GM19025 (cell line): ENCODE data around the gene DBF4B.

ENCODE experiments used
- ATAC-seq: cut with Tn5 transposase; IDR thresholded peaks from one replicate; pipeline ENCODE4 v1.9.1; 2021; ENCODE audit warnings: mild to moderate bottlenecking, low read depth, moderate library complexity; ENCODE audit not compliant: unreplicated experiment

Gene DBF4B

DNA sequence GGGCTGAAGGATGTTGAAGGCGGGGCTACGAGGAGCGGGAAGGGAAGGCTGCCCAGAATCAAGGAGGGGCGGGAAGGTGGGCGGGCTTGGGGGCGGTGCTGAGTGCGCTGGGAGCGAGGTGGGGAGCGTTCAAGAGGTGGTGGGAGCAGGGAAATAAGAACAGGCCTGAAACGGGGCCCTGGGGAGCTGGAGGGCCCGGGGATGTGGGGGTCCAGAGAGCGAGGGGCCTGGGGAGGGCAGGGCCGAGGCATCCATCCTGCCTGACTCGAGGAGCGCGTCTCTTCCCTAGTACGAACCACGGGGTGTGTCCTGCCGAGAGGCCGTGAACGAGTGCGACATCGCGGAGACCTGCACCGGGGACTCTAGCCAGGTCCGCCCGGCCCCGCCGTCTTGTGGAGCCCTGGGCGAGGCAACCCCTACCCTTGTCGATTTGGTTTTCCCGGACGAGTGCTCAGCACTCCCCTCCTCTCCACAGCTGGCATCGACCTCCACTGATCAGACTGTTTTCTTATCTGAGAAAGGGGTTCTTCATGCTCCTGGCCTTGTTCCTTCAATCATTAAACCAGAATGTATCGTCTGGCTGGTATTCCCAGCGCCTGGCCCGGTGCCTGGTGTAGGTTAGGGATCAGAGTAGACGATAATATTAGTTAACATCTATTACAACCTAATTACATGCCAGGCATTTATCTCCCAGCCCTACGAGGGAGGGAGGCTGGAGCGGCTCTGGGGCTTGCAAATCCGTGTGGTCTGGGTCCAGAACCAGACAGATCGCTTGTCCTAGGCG is 67.6 kb downstream of the DBF4B start:
- ATAC-seq, result no peak

DNA sequence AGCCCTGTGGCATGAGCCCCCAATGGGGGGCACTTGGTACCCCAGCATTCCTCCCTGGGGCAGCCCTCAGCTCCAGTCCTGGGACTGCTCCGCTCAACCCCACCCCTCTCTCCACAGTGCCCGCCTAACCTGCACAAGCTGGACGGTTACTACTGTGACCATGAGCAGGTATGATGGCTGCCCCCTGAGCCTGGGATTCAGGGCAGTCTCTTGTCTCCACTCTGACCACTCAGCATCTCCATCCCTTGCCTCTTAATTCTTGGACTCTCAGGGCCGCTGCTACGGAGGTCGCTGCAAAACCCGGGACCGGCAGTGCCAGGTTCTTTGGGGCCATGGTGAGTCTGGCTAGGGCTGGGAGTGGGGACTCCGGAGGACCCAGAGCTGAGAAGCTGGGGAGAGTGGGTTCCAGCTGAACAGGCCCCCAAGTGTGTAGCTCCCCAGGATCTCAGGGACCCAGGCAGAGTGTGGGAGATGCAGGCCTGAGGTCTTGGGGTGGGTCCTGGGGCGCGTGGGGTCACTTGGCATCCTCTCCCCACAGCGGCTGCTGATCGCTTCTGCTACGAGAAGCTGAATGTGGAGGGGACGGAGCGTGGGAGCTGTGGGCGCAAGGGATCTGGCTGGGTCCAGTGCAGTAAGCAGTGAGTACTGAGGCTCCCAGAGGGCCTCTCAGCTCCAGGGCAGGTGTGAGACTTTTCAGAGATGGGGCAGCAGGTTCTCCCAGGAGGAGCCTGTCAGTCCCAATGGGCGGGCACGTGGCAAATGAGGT is 68.3 kb downstream of the DBF4B start:
- no peak for ATAC-seq

DNA sequence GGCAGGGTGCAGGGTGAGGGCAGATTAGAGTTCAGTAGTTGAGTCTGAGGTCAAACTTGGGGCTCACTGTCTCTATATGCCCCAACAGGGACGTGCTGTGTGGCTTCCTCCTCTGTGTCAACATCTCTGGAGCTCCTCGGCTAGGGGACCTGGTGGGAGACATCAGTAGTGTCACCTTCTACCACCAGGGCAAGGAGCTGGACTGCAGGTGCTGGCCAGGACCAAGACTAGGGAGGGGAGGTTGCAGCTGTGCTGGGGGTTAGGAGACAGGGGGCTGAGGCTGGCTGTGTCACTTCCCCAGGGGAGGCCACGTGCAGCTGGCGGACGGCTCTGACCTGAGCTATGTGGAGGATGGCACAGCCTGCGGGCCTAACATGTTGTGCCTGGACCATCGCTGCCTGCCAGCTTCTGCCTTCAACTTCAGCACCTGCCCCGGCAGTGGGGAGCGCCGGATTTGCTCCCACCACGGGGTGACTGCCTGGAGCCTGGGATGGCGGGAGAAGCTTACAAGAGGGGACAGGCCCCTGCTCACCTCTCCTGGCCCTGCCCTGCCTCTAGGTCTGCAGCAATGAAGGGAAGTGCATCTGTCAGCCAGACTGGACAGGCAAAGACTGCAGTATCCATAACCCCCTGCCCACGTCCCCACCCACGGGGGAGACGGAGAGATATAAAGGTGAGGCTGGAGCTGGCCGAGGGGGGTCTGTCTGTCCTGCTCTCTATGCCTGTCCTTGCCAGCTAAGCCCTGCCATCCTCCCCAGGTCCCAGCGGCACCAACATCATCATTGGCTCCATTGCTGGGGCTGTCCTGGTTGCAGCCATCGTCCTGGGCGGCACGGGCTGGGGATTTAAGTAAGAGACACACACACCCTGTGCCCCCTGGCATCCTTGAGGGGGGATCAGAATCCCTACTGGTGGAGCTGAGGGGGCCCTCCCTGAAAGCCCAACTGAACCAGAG is 69.2 kb downstream of the DBF4B start:
- ATAC-seq, result no peak

DNA sequence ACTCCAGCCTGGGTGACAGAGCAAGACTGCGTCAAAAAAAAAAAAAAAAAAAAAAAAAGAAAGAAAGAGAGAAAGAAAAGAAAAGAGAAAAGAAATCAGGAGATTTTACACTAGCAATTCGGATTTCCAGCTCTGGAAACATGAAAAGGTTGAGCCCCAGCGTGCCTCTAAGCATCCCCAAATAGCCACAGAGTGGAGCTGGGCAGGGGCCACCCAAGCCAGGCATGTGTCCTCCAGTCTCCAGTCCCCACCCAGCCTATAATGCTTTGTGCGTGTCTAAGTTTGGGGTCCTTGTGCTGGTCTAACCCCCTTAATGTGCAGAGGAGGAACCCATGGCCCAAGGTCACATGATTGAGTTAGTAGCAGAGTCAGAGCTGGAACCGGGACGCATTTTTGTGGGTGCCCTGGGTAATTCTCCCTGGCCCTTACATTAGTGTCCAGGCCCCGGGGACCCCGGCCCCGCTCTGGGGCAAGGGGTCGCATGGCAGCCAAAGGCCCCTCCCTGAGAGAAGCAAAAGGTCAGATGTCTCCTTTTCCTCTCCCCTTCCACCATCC is 70.3 kb downstream of the DBF4B start:
- no peak for ATAC-seq

DNA sequence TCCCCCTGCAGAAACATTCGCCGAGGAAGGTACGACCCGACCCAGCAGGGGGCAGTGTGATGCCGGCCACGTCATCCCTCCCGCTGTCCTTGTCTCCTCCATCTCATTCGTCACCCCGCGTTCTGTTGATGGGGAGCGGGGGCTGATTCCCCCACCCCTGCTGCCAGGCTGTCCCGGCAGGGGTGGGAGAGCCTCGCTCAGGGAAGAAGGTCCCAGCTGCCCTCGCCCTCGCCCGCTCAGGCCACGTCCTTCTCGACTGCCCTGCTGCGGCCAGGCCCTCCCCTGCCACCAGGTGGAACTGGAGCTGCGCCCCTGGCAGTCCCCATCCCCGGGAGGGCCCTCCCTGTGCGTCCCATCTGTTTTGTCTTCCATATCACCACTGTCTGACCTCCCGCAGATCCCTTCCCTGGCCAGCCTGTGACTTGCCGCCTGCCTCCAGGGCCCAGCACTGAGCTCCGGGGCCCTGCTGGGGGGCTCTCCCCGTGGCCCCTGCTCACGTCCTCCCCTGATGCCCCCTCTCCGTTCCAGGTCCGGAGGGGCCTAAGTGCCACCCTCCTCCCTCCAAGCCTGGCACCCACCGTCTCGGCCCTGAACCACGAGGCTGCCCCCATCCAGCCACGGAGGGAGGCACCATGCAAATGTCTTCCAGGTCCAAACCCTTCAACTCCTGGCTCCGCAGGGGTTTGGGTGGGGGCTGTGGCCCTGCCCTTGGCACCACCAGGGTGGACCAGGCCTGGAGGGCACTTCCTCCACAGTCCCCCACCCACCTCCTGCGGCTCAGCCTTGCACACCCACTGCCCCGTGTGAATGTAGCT is 71.0 kb downstream of the DBF4B start:
- no peak for ATAC-seq

DNA sequence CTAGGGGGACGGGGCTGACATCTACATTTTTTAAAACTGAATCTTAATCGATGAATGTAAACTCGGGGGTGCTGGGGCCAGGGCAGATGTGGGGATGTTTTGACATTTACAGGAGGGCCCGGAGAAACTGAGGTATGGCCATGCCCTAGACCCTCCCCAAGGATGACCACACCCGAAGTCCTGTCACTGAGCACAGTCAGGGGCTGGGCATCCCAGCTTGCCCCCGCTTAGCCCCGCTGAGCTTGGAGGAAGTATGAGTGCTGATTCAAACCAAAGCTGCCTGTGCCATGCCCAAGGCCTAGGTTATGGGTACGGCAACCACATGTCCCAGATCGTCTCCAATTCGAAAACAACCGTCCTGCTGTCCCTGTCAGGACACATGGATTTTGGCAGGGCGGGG is 71.7 kb downstream of the DBF4B start:
- ATAC-seq, result no peak

DNA sequence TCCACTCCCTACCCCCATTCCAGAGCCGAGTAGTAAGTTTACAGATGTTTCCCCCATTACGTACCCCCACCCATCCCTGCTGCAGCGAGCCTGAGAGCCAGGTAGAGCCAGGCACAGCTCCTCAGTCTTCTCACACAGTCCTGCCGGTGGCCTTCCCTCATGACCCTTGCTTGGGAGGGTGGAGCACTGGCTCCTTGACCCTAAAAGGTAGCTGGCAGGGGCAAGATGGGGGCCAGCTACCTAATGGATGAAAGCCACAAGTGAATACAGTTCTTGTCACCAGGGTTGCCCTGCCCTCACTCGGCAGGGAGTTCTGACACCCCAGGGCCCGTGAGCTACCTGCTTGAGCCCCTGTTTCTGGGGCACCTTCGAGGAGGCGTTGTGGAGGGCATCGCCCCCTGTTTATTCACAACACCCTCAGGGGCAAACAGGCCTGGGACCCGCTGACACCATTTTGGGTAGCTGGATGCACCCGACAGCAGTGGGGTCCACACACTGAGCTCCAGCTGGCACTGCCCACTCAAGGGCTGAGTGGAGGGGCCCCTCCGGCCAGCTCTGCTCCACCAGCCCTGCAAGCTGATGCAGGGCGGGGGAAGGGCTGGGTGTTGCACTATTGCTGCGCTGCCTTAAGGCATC is 72.5 kb downstream of the DBF4B start:
- no peak for ATAC-seq

DNA sequence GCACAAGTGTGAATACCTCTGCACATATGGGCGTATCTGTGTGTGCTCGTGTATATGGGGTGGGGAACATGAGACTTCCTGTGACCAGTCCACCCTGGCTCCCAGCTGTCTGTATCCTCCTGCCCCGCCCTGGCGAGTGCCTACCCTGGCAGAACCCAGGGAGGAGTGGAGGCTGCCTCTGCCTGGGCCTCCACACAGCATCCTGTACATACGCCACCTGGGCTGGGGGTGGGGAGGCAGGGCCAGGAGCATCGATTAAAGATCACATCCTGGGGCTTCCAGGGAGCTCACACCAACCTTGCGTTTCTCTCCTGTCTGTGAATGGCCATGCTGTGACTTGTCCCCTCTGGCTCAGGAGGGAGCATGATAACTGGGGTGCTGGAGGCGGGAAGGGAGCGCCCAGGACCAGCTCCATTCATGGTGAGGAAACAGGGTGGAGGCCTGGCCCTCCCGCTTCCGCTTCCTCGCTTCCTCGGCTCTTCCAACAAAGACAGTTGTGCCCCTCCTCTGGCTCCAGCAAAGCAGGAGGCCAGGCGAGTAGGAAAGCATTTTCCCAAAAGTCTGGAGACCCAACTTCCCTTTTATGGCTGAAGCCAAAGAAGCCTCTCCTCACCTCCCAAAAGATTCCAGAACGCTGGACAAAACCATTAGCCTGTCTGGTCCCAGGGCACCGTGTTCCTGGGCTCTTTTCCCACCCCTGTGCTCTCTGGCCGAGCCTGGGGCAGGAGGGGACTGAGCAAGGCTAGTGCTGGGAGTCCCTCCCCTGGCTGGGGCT is 73.3 kb downstream of the DBF4B start:
- ATAC-seq, result no peak

DNA sequence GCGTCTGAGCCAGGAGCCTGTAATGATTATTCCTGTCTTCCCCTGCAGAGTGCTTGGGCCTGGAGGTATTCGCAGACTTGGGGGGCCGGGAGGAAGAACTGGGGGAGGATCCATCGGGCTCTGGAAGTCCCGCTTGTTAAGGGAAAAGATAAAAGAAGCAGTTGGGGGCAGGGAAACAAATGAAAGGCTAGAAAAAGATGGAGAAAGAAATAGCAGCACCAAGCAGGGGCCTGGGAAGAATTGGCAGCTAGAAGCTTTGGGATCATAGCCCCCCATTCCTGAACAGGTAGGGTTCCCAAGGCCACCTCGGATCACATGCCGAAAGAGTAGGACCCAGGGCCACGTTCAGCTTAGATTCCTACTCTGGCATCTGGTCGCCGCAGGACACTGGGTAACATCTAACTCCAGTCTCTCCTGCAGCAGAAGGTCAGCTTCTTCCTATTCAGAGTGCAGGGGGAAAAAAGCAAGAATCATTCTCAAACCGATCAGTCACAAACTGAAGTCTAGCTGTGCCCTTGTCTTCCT is 73.9 kb downstream of the DBF4B start:
- no peak for ATAC-seq

DNA sequence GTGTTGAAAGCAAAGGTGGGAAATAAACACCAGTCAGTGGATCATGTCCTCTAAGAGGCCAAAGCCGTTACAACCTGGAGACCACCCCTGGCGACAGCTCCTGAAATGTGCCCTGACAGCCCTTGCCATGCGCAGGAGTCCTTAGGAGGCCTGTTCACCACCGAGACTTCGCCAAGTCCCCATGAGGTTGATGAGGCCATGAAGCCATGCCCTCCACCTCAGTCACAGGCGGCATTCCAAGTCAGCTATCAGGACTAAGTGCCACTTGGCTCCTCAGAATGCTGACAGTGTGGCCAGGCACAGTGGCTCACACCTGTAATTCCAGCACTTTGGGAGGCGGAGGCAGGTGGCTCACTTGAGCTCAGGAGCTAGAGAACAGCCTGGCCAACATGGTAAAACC is 77.5 kb downstream of the DBF4B start:
- ATAC-seq, result no peak

DNA sequence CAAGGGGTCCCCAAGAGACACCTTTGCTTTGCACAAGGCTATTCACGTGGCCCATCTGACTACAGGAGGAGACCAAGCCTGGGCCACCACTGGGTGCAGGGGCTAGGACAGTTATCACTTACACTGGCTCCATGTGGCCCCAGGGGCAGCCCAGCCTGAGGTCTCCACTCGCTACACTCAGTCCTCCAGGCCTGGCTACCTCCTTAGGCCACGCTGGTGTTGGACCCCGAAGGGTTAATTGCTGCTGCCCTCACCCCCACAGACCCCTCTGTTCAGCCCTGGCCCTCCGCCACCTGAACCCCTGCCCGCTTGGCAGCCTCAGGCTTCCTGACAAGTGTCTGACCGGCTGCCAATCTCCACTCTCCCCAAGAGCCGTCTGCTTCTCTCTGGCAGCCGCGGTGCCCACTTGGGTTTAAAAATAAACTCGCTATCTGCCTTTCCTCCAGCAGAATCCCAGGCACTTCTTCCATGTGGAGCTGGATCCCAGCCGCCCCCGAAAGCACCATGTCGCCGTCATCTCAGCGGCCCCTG is 78.2 kb downstream of the DBF4B start:
- ATAC-seq, result no peak

DNA sequence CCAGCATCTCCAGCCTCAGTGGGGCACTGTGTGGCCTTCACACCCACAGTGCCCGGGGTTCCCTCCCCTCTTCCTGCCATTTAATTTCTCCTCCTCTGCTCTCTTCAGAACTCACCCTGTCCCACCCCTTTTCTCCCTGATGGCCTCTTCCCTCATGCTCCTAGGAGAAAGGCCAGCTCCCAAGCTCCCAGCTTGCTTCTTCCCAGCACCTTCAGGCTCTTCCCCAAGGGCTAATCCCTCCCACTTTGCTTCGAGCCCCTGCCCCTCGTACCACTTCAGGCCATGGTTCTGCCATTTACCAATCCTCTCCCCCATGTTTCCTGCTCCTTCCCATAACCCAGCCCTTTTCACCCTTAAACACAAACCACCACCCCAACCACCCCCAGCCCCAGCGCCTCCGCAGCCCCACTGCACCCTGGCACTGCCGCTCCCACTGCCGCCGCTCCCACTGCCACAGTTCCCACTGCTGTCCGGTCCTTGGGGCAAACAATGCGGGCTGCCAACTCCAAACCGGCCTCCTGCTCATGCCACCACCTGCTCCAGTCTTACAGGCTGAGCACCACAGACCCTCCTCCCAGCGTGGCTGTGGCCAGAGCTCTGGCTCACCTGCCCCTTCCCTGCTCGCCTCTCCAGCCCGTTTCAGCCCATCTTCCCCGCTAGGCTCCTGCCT is 78.9 kb downstream of the DBF4B start:
- ATAC-seq, result no peak

DNA sequence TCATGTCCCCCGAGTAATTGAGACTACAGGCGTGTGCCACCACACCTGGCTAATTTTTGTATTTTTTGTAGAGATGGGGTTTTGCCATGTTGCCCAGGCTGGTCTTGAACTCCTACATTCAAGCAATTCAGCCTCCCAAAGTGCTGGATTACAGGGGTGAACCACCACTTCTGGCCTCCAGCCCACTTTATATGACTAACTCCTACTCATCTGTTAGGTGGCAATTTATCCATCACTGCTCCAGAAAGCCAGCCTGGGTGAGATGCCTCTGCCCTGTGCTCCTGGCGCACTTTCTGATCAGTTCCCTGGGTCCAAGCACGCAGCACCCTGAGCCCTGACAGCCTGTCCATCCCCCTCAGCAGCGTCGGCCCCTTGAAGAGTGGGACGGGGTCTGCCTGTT is 79.7 kb downstream of the DBF4B start:
- ATAC-seq, result no peak

DNA sequence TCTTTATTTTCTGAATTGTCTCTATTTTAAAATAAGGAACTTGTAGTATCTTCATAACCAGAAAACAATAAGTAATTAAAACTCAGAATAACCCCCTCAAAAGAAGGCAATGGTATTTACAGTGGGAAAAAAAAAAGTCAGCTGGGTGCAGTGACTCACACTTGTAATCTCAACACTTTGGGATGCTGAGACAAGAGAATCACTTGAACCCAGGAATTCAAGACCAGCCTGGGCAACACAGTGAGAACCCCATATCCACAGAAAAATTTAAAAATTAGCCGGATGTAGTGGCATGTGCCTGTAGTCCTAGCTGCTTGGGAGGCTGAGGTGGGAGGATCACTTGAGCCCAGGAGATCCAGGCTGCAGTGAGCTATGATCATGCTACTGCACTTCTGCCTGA is 83.8 kb downstream of the DBF4B start:
- ATAC-seq, result no peak

DNA sequence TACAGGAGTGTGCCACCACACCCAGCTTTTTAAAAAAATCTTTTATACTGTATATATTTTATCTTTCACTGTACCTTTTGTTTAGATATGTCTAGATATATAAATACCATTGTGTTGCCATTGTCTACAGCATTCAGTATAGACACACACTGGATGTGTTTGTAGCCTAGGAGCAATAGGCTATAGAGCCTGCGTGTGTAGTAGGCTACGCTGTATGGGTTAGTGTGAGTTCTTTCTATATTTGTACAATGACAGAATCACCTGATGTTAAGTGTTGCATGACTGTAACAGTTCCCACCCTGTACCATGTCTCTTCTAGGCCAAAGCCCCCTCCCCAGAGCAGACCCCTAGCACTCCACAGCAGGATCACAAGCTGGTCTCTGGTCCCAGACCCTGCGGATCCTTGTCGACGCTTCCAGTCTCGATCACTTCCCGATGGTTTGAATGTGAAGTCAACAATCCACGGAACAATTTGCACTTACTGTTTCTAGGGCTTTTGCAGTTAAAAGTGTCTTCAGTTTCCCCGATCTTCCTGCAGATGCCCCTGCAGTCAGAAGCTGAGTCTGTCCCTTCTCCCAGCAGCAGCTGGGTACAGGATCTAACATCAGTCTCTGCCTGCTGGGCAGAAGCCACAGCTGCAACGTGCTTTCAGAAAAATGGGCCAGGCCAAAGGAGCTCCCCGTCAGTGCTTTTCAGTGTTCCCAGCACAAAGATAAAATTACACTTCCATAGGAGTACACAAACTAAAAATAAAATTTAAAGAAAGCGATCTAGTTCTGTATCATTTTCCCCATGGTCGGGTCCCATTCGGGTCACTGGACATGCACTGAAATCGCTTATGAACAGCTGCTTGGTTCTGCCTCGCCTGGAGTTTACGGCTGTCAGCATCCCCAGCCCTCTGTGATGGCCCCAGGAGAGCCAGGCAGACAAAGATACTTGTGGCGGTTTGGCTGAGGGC is 85.7 kb downstream of the DBF4B start:
- ATAC-seq, result no peak

DNA sequence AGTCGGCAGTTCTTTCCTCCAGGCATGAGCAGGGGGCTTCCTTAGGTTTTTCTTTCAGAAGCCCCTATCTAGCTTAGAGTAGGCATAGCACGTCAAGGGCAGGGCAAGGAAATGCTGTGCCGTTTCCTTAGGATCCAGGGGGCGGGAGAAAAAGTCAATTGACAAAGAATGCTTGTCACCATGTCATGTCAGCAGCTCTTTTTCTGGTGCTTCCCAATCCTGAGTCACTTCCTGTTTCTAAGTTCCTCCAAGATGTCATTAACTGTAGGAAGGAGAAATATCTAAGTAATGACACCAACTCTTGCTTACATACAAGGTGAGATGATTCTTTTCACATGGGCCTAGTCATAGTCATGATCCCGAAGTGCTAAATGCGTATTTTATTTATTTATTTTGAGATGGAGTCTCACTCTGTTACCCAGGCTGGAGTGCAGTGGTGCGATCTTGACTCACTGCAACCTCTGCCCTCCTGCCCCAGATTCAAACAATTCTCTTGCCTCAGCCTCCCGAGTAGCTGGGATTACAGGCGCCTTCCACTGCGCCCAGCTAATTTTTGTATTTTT is 86.5 kb downstream of the DBF4B start:
- ATAC-seq, result no peak
